Stimulated activated CD4-positive, alpha-beta T cell treated with anti-CD3 and anti-CD28 coated beads, Interleukin-4, amount 100 ng/mL, for 4 hours (primary cell): Measurements from ENCODE around the gene SCD5.

Experiments used
- DNase-seq, 2 experiments: peaks; one replicate each; pipeline ENCODE4 v3.0.0-alpha.2; 2020

SCD5 gene

DNA sequence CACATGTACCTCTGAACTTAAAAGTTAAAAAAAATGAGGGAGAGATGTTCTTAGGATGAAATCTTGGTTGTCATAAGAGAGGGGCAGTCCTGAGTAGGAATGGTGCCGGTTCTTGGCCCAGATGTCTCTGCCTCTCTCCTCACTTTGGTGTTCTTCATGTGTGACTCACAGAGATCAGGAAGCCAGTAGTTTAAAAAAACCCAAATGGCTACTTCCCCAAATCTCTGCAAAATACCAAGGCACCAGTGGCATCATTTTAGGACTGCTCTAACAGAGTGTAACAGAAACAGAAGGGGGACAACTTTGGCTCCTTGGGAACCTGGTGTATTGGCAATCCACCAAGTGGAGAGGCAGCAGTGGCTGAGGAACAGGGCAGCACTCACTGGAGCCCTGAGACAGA, 116.8 kb downstream of the SCD5 start:
- no peak for DNase-seq

DNA sequence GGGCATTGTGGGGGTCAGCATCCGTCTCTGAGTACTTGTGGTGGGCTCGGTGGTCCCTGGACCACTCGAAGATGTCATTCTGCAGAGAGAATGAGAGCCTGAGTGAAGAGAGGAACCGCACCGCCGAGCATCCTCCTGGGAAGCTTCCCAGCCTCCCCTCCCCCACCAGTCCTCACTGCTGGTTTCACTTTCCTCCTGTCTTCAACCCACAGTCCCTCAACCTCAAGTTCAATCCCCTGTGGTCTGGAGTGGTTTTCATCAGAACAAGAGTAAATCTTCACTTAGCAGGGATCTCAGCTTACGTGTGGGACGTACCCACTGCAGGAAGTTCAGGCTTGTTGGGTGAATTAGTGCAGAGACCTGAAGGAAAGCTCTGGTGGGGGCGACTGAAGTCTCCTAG, 117.8 kb downstream of the SCD5 start:
- DNase-seq = no peak

DNA sequence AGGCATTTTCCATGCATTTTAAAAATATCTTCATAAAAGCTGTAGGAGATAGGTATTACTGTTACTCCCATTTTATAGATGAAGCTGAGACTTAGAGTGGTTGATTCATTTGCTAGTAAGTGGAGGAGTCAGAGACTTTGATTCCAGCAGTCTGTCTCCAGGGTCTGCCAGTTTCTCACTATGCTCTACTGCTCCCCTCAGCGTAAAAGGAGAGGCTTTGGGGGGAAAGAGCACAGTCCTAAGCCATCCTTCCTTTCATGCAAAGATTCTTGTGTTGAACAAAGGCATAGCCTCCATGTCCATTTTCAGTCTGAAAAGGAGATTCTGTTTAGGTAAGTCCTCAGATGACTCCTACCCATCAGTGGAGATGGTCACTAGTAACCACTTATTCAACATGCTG, 119.1 kb downstream of the SCD5 start:
- DNase-seq = no peak

DNA sequence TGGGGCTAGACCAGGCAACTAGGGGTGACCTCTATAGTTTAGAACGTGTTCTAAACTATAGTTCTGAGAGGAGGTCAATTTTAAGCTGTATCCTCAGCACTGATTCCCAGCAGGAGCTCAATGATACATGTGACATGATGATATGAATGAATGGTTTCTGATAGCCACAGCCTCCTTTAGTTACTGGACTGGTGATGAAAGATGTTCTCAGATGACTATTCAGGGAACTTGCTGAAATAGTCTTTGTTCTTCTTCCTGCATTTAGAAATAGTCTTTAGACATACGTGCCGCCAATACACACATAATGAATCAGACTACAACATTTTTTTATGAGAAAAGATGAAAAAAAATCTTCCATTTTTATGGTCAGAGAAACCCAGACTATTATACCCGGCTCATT, 120.5 kb downstream of the SCD5 start:
- no peak for DNase-seq

GRCh38 chr4:82677327-82677726, 121.3 kb downstream of the SCD5 start:
- DNase-seq = no peak

DNA sequence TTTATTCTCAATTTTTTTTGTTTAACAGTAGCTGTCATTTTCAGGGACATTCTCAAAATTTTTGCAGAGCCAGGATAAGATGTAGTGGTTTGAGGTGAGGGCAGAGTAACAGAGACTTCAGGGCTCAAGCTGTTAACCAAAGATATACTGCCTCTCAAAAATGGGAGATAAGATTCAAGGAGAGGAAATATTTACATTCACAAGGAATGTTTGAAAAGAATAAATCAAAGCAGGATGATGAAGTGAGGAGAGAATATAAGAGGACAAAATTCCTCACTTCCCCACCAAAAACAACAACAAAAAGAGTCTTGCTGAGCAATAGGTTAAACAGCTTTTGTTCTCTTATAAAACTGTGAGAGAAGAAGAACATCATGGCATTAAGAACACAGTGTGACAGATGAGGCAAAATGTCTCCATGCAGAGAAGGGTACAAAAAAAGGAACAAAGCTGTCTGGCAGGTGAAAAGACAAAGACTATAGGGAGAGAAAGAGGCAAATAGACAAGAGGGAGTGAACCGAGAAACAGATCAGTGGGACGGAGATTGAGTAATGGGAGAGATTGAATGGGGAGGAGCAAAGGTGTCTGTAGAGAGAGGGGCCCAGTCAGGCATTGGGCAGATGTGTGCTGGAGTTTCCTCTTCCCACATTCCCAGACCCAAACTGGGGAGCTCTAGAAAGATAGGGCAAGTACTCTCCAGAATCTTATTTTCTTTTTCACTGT, 130.7 kb downstream of the SCD5 start:
- no peak for DNase-seq

DNA sequence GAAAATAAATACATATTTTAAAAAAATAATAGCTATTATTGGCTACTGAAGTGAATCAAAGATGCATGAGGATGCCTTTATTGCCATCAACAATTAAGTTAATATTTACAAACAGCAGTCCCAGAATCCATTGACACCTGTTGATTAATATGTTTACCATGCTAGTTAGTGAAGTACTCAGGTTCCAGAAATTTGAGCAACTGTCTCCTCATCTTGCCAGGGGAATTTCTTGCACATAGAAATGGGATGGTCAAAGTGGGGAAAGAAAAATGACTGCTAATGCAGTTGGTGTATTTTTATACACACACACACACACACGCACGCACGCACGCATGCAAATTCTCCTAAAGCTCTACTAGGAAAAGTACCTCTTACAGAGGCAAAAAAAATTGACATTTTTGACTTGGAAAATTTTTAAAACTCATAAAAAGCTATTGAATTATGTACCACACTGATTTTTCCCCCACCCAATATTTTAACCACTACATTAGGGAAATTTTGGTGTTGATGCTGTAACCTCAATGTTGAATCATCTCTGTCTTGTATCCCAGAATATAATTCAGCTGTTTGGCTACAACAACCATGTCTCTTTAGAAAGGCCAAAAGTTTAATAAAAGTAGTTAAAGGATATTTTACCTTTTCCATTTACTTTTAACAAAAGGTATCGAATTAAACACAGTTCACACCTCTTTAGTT, 131.5 kb downstream of the SCD5 start:
- DNase-seq = no peak

DNA sequence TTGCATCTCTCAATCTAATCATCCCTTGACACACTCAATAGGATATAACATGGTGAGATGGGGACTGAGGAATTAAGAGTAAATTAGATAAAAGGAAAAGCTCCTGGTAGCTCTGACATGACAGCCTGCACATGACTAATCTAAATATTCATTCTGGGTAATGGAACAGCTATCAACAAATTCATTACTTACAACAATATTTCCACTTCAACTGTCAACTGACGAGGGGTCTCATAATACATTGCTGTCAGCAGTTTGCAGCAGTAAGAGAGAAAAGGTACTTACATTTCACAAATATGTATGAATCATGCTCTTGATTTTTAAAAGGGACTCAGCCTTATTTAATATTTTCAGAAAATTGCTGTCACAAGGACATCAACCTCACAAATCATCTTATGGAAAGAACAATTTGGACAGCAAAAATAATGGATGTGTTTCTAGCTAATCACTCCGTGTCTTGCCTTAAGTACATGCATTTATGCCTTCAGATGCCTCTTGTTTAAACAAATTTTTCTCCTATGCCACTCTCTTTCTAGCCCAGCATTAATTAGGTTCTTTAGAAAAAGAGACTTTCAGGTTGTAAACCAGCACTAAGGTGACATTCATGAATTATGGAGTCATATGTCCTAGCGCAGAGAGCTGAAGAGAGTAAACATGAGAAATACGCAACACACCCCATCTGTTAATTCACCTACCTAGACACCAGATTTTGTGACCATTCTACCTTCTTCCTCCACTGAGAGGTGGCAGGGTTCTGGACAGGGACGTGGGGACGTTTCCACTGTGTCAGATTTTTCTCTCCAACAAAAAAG, 137.2 kb downstream of the SCD5 start:
- DNase-seq = no peak

- no peak for DNase-seq
Observed at GRCh38 chr4:82652062-82652461, 146.5 kb downstream of the SCD5 start.

GRCh38 chr4:82650868-82651267, 147.7 kb downstream of the SCD5 start:
- no peak for DNase-seq

GRCh38 chr4:82648356-82648755, 150.2 kb downstream of the SCD5 start:
- no peak for DNase-seq

DNA sequence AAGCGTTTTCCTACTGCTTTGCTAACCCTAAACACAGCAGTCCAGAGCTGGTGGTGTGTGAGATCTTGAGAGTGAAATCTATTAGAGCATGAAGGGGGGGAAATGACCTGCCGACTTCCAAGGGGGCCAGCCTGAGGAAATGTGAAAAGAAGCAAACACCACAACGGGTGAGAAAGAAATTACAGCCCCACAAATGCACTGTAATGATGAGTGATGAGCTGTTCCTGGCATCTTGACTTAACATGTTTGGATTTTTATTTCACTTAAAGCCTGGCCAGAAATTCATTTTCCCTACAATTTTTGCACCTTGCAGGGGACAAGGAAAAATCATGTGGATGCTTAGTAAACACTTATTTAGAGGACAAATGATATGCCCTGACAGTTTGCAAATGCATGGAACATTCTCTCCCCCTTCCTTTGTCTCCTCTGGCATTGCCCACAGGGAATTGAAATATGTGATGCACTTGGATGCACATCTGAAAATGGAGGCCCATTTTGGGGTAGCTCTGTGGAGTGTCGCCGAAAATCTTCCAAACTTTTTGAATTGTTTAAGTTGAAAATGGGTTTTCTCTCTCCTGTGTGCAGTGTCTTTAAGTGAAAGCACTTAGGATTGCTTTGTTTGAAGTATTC, 152.5 kb downstream of the SCD5 start:
- DNase-seq = no peak

DNA sequence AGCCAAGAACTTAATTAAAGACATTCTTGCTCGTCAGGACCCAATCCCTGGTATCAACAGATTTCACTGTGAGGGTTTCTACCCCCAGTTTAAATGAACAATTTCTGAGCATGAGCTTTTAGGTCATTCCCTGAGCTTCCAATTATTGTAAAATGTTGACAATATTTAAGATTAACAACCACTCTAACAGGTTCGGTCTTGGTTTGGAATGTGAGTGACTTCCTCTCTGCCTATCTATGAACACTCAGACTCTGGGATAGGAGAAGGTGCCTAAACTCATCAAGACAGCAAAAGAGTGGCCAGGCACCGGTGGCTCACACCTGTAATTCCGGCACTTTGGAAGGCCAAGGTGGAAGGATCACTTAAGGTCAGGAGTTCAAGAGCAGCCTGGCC, 153.9 kb downstream of the SCD5 start:
- DNase-seq = no peak

DNA sequence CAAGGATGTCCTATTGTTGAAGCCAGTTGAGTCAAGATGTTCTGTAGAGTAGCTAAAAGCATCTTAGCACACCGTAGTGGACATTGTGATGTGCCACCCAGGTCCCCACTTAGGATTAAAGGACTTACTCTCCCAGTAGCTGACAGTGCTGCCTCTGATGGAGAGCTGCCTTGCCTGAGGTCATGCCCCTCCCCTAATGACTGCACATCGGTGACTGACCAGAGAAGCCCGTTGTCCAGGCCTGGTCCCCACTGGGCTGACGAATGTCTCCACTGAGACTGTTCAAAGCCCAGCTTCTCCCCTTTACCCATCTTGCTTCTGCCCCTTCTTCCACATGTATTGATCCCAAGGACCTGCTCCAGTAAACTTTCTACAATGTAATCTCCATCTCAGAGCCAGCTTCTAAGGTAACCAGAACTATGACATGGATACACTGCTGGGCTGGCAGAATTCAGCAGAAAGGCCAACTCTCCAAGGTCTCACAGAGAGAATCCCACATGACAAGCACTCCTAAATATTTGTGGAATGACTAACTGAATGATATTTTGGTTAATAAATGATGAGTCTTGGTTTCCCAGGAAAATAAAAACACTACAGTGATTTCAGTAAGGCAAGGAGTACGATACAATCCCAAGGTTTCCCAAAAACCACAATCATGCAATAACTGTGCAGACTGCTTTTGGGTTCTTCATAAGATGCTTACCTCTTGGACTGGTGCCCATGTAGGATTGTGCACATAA, 154.4 kb downstream of the SCD5 start:
- no peak for DNase-seq

GRCh38 chr4:82642331-82642730, 156.3 kb downstream of the SCD5 start:
- no peak for DNase-seq

DNA sequence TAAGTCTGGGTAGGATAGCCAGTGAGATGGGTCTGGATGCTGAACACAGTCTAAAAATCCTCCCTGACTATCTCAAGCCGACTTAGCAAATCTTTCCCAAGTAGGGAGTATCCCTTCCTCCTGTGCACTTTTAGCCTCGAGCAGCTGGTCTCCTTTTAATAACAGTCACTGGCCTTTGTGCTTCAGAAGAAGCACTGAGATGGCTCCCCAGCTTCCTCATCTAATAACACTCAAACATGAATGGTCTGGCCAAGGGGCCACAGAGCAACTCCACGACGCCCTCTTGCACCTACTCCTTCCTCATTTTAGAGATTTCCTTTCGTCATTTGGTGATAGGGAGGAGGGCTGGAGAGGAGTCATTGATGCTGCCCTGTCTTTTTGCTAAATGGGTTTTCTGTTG, 158.1 kb downstream of the SCD5 start:
- DNase-seq = no peak

GRCh38 chr4:82639971-82640370, 158.6 kb downstream of the SCD5 start:
- no peak for DNase-seq

DNA sequence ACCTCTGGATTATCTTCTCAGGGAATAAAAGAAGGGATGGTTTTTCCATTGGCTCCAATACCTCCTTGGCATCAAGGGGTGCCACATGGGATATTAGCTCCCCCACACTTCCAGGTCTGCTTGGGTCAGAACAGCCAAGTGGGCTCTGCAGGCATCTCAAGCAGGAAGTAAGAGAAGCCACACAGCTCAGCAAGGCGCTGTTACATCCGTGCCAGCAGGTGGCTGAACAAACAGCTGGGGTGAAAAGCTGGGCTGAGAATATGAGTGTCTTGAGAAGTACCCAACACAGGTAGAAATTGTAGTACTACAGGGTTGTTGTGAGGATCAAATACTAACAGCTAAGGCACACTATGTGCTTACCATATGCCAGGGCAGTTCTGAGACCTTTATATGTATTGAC, 160.1 kb downstream of the SCD5 start:
- DNase-seq = no peak

DNA sequence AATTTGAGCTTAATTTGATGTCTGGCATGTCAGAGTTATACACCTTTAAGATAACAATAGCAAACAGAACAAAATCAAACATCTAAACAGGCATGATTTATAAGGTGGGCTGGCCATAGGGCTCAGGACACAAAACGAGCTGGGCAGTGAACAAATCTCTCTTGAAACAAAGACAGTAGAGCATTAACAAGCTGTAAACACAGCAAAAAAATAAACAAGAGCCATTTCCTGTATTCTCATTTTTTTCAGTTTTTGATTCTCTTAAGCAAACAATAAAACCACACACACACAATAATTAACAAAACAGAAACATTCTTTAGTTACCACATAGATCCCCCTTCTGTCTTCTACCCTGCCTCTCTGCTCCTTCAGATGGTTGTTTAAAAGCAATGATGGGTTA, 168.5 kb downstream of the SCD5 start:
- no peak for DNase-seq

- DNase-seq = no peak
Observed at GRCh38 chr4:82629238-82630000, 169.2 kb downstream of the SCD5 start.

GRCh38 chr4:82626251-82626868, 172.2 kb downstream of the SCD5 start:
- no peak for DNase-seq

DNA sequence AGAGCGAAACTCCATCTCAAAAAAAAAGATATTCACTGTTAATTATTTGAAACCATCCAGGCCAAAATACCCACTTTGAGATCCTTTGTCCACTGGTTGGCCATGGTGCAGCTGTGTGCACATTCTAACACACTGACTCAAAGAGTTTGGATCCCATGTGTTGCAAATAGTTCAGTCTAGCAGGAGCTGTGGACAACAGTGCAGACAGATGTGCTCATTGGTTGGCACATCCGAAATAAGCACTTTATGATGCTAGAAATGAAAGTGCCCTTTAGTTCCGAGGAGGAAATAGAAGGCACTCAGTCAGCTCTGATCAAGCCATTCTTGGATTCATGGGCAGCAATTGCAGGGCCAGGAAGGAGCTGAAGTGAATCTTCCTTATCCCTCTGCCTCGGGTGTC, 173.8 kb downstream of the SCD5 start:
- no peak for DNase-seq
